CD8-positive, alpha-beta memory T cell (primary cell): ENCODE measurements around the gene KIF3A. TPM values are rescaled to one million over a fixed set of nuclear protein-coding genes. Genes with fewer than 3 reads are reported as not detected.

ENCODE experiments used
- CTCF ChIA-PET: fragments of 350-600 bp; sonication (Branson Sonifier 250); formaldehyde crosslinking; loops from one replicate; lab custom pipeline; 2021; ENCODE audit warnings: antibody characterized with exemption; lab: Charles Lee
- POLR2A ChIA-PET: fragments of 350-600 bp; sonication (Branson Sonifier 250); formaldehyde crosslinking; loops from one replicate; lab custom pipeline; 2021; ENCODE audit warnings: antibody characterized with exemption; lab: Charles Lee
- DNase-seq, 5 donors: peaks; one replicate each; pipeline versions ENCODE4 v3.0.0 to v3.0.0-alpha.2; 2020 to 2022; ENCODE audit warnings: mixed read lengths in 1 of 5
- H3K27ac ChIP-seq: one replicate; pipeline ENCODE4 v1.7.0; 2013; ENCODE audit warnings: low read depth, mild to moderate bottlenecking, low read length, moderate library complexity
- H3K27me3 ChIP-seq: 2 replicates; pipeline ENCODE4 v1.7.0; 2013; ENCODE audit warnings: low read length, mild to moderate bottlenecking; ENCODE audit not compliant: insufficient read depth, poor library complexity, severe bottlenecking
- H3K36me3 ChIP-seq: 2 replicates; pipeline ENCODE4 v1.7.0; 2013; ENCODE audit warnings: mild to moderate bottlenecking, low read length, moderate library complexity; ENCODE audit not compliant: insufficient read depth
- H3K4me1 ChIP-seq: 2 replicates; pipeline ENCODE4 v1.7.0; 2013; ENCODE audit warnings: mild to moderate bottlenecking, low read length, moderate library complexity; ENCODE audit not compliant: insufficient read depth
- H3K4me3 ChIP-seq: 2 replicates; pipeline ENCODE4 v1.7.0; 2013; ENCODE audit warnings: mild to moderate bottlenecking, low read length
- H3K9me3 ChIP-seq: 2 replicates; pipeline ENCODE4 v1.7.0; 2013; ENCODE audit warnings: mild to moderate bottlenecking, low read length
- H3K27ac Mint-ChIP-seq, 8 donors: one replicate each; pipeline ENCODE4 v1.8.0; 2020 to 2021; ENCODE audit warnings: mixed read lengths in 8 of 8, mild to moderate bottlenecking in 6 of 8, inconsistent platforms in 3 of 8, moderate library complexity in 3 of 8
- H3K27me3 Mint-ChIP-seq, 2 donors: one replicate each; pipeline ENCODE4 v1.8.0; 2020 to 2021; ENCODE audit warnings: mixed read lengths in 2 of 2, mild to moderate bottlenecking in 1 of 2, moderate library complexity in 1 of 2
- H3K36me3 Mint-ChIP-seq, 3 donors: one replicate each; pipeline ENCODE4 v1.8.0; 2020 to 2021; ENCODE audit warnings: mixed read lengths in 3 of 3, inconsistent platforms in 1 of 3, mild to moderate bottlenecking in 1 of 3
- H3K4me1 Mint-ChIP-seq, 3 donors: one replicate each; pipeline ENCODE4 v1.8.0; 2020 to 2021; ENCODE audit warnings: mixed read lengths in 3 of 3, inconsistent platforms in 1 of 3, mild to moderate bottlenecking in 1 of 3
- H3K4me3 Mint-ChIP-seq, 7 donors: one replicate each; pipeline ENCODE4 v1.8.0; 2020 to 2021; ENCODE audit warnings: mixed read lengths in 7 of 7, mild to moderate bottlenecking in 6 of 7, moderate library complexity in 4 of 7, inconsistent platforms in 2 of 7
- H3K9me3 Mint-ChIP-seq, 5 donors: one replicate each; pipeline ENCODE4 v1.8.0; 2020 to 2022; ENCODE audit warnings: mixed read lengths in 5 of 5, mild to moderate bottlenecking in 3 of 5, moderate library complexity in 2 of 5, inconsistent platforms in 1 of 5
- polyA plus RNA-seq: library from polyadenylated mRNA; unstranded; fragments of 300-500 nt; fragmentation: Illumina TruSeq; gene quantifications from one replicate; pipeline ENCODE4 v1.2.3, GENCODE V29; 2021
- total RNA-seq, 2 experiments: library from RNA; stranded (reverse); gene quantifications; one replicate each; pipeline ENCODE4 v1.2.3, GENCODE V29; 2021

Gene KIF3A
- total and polyA plus RNA-seq, 3 experiments from 2014 or later = 15.9 to 23.3 (median 21.1) TPM

GRCh38 chr5:132768485-132768868 lies 31.1 kb upstream of the KIF3A start:
- no peaks in the 10 kb centered on the region for H3K4me1 ChIP-seq
- DNase-seq = peak in 1 of 5 donors; percentile 17
- H3K4me3 ChIP-seq = no peak overlapping the region
- no peaks in the 10 kb centered on the region for H3K9me3 Mint-ChIP-seq
- no peaks in the 10 kb centered on the region for H3K27me3 ChIP-seq
- H3K27me3 Mint-ChIP-seq = no peaks in the 10 kb centered on the region
- peaks cover 0 to 2% (median 2%) of the 10 kb centered on the region in 3 donors for H3K4me1 Mint-ChIP-seq
- CTCF ChIA-PET = no interaction called here
- H3K36me3 Mint-ChIP-seq = peaks cover 0 to 10% (median 0%) of the 10 kb centered on the region in 3 donors
- H3K4me3 Mint-ChIP-seq = peak overlapping the region in 1 of 7 donors; percentile 38
- no peaks in the 10 kb centered on the region for H3K36me3 ChIP-seq
- no peaks in the 10 kb centered on the region for H3K9me3 ChIP-seq
- no peak overlapping the region for H3K27ac ChIP-seq
- POLR2A ChIA-PET = no interaction called here
- H3K27ac Mint-ChIP-seq = no peak overlapping the region

- Mint-ChIP-seq H3K4me3 (no peak overlapping the region), H3K9me3 (no peaks in the 10 kb centered on the region), H3K36me3 (peaks cover 0 to 17% (median 0%) of the 10 kb centered on the region in 3 donors), H3K4me1 (peaks cover 0 to 2% (median under 1%) of the 10 kb centered on the region in 3 donors), H3K27me3 (no peaks in the 10 kb centered on the region), H3K27ac (peak overlapping the region in 2 of 8 donors; percentile 1 to 43)
- peak in 1 of 5 donors; percentile 16 for DNase-seq
- H3K27me3 ChIP-seq = no peaks in the 10 kb centered on the region
- H3K27ac ChIP-seq = no peak overlapping the region
- ChIA-PET CTCF (interaction anchor here (1.5 to 1.8 kb wide), 2 partner anchors 8 to 20 kb away, joined by 4 to 5 read pairs; partner anchors contain the start of gene CCNI2), POLR2A (no interaction called here)
- H3K4me1 ChIP-seq = no peaks in the 10 kb centered on the region
- H3K9me3 ChIP-seq = no peaks in the 10 kb centered on the region
- no peaks in the 10 kb centered on the region for H3K36me3 ChIP-seq
- no peak overlapping the region for H3K4me3 ChIP-seq
Observed at GRCh38 chr5:132767150-132767549, 29.8 kb upstream of the KIF3A start.

GRCh38 chr5:132766806-132767055 lies 29.4 kb upstream of the KIF3A start:
- no peaks in the 10 kb centered on the region for H3K36me3 ChIP-seq
- Mint-ChIP-seq H3K27me3 (no peaks in the 10 kb centered on the region), H3K4me1 (peaks cover 0 to 2% (median 0%) of the 10 kb centered on the region in 3 donors), H3K9me3 (no peaks in the 10 kb centered on the region), H3K36me3 (peaks cover 0 to 17% (median 0%) of the 10 kb centered on the region in 3 donors), H3K27ac (peak overlapping the region in 3 of 8 donors; percentile 1 to 70 (median 44)), H3K4me3 (no peak overlapping the region)
- no peaks in the 10 kb centered on the region for H3K9me3 ChIP-seq
- CTCF ChIA-PET = interaction anchor here (1.5 to 1.8 kb wide), 2 partner anchors 9 to 19 kb away, joined by 4 to 5 read pairs; partner anchors contain the start of gene CCNI2
- H3K4me3 ChIP-seq = no peak overlapping the region
- peak in 1 of 5 donors; percentile 36 for DNase-seq
- no peaks in the 10 kb centered on the region for H3K27me3 ChIP-seq
- H3K4me1 ChIP-seq = no peaks in the 10 kb centered on the region
- no peak overlapping the region for H3K27ac ChIP-seq
- POLR2A ChIA-PET = no interaction called here

- Mint-ChIP-seq H3K4me3 (no peak overlapping the region), H3K9me3 (no peaks in the 10 kb centered on the region), H3K4me1 (peaks cover 0 to 2% (median 0%) of the 10 kb centered on the region in 3 donors), H3K36me3 (peaks cover 0 to 22% (median 0%) of the 10 kb centered on the region in 3 donors), H3K27ac (peak overlapping the region in 3 of 8 donors; percentile 1 to 44 (median 24)), H3K27me3 (peaks cover 0 to 2% of the 10 kb centered on the region in 2 donors)
- H3K4me3 ChIP-seq = no peak overlapping the region
- CTCF ChIA-PET = interaction anchor here (1.2 to 1.8 kb wide), 3 partner anchors 9 to 19 kb away, joined by 3 to 5 read pairs (median 4); partner anchors contain the start of gene CCNI2
- no peaks in the 10 kb centered on the region for H3K9me3 ChIP-seq
- POLR2A ChIA-PET = no interaction called here
- H3K27me3 ChIP-seq = no peaks in the 10 kb centered on the region
- H3K27ac ChIP-seq = no peak overlapping the region
- H3K36me3 ChIP-seq = no peaks in the 10 kb centered on the region
- no peaks in the 10 kb centered on the region for H3K4me1 ChIP-seq
- DNase-seq = no peak
Observed at GRCh38 chr5:132766020-132766805, 28.9 kb upstream of the KIF3A start.

- Histone ChIP-seq H3K27me3 (no peaks in the 10 kb centered on the region), H3K9me3 (no peaks in the 10 kb centered on the region), H3K4me1 (no peaks in the 10 kb centered on the region), H3K36me3 (no peaks in the 10 kb centered on the region), H3K27ac (no peak overlapping the region), H3K4me3 (no peak overlapping the region)
- POLR2A ChIA-PET = no interaction called here
- Mint-ChIP-seq H3K9me3 (no peaks in the 10 kb centered on the region), H3K27me3 (peaks cover 0 to 2% of the 10 kb centered on the region in 2 donors), H3K27ac (peak overlapping the region in 1 of 8 donors; percentile 57), H3K4me3 (no peak overlapping the region), H3K4me1 (peaks cover 0 to 2% (median 0%) of the 10 kb centered on the region in 3 donors), H3K36me3 (peaks cover 0 to 28% (median 0%) of the 10 kb centered on the region in 3 donors)
- CTCF ChIA-PET = interaction anchor here (1.1 to 1.2 kb wide), 2 partner anchors 14 to 18 kb away, joined by 3 read pairs; partner anchors contain the start of gene CCNI2
- DNase-seq = peak in 1 of 5 donors; percentile 39
Observed at GRCh38 chr5:132765311-132766019, 28.1 kb upstream of the KIF3A start.

- Histone ChIP-seq H3K9me3 (no peaks in the 10 kb centered on the region), H3K4me3 (no peak overlapping the region), H3K27me3 (no peaks in the 10 kb centered on the region), H3K27ac (no peak overlapping the region), H3K36me3 (no peaks in the 10 kb centered on the region), H3K4me1 (no peaks in the 10 kb centered on the region)
- no peak for DNase-seq
- H3K27me3 Mint-ChIP-seq = peaks cover 0 to 2% of the 10 kb centered on the region in 2 donors
- ChIA-PET CTCF (interaction anchor here (1.1 to 1.2 kb wide), 2 partner anchors 15 to 18 kb away, joined by 3 read pairs; partner anchors contain the start of gene CCNI2), POLR2A (interaction anchor here (1.2 kb wide), 1 partner anchor 10 kb away, joined by 4 read pairs; no protein-coding TSS in a partner anchor)
- H3K36me3 Mint-ChIP-seq = peaks cover 0 to 33% (median 0%) of the 10 kb centered on the region in 3 donors
- no peaks in the 10 kb centered on the region for H3K9me3 Mint-ChIP-seq
- H3K4me1 Mint-ChIP-seq = peaks cover 0 to 2% (median 0%) of the 10 kb centered on the region in 3 donors
- peak overlapping the region in 1 of 8 donors; percentile 74 for H3K27ac Mint-ChIP-seq
- H3K4me3 Mint-ChIP-seq = no peak overlapping the region
Observed at GRCh38 chr5:132764671-132765238, 27.4 kb upstream of the KIF3A start.

- peaks cover 0 to 2% of the 10 kb centered on the region in 2 donors for H3K27me3 Mint-ChIP-seq
- no peaks in the 10 kb centered on the region for H3K36me3 ChIP-seq
- H3K4me3 Mint-ChIP-seq = no peak overlapping the region
- H3K27ac Mint-ChIP-seq = no peak overlapping the region
- ChIA-PET CTCF (no interaction called here), POLR2A (interaction anchor here (1.2 kb wide), 1 partner anchor 9 kb away, joined by 4 read pairs; no protein-coding TSS in a partner anchor)
- no peak overlapping the region for H3K4me3 ChIP-seq
- H3K9me3 Mint-ChIP-seq = no peaks in the 10 kb centered on the region
- no peaks in the 10 kb centered on the region for H3K9me3 ChIP-seq
- H3K27me3 ChIP-seq = no peaks in the 10 kb centered on the region
- H3K4me1 Mint-ChIP-seq = peaks cover 0 to 2% (median 0%) of the 10 kb centered on the region in 3 donors
- peaks cover 0 to 34% (median under 1%) of the 10 kb centered on the region in 3 donors for H3K36me3 Mint-ChIP-seq
- peak in 1 of 5 donors; percentile 41 for DNase-seq
- no peaks in the 10 kb centered on the region for H3K4me1 ChIP-seq
- no peak overlapping the region for H3K27ac ChIP-seq
Observed at GRCh38 chr5:132764051-132764450, 26.7 kb upstream of the KIF3A start.
